HFFc6 (cell line): ENCODE results near the gene UPK3B. TPM values are rescaled to one million over a fixed set of nuclear protein-coding genes. Genes with fewer than 3 reads are reported as not detected.
"Not testable (repeated sequence)": the region's sequence is repeated elsewhere in the genome, so short reads cannot be mapped to it uniquely, and the experiment has no call there.

Experiments used
- DNase-seq: peaks from one replicate; pipeline ENCODE4 v3.0.0-alpha.2; 2018
- H3K27ac Mint-ChIP-seq: 2 replicates; pipeline ENCODE4 v1.8.0; 2020; ENCODE audit warnings: mild to moderate bottlenecking, mixed read lengths
- H3K27me3 Mint-ChIP-seq: 2 replicates; pipeline ENCODE4 v1.8.0; 2021; ENCODE audit warnings: mild to moderate bottlenecking, moderate library complexity, mixed read lengths; ENCODE audit not compliant: insufficient read depth
- H3K36me3 Mint-ChIP-seq: 2 replicates; pipeline ENCODE4 v1.8.0; 2021; ENCODE audit warnings: low read depth, mixed read lengths
- H3K4me1 Mint-ChIP-seq: 2 replicates; pipeline ENCODE4 v1.8.0; 2020; ENCODE audit warnings: low read depth, mixed read lengths
- H3K4me3 Mint-ChIP-seq: 2 replicates; pipeline ENCODE4 v1.8.0; 2020; ENCODE audit warnings: mild to moderate bottlenecking, moderate library complexity, mixed read lengths
- H3K9me3 Mint-ChIP-seq: 2 replicates; pipeline ENCODE4 v1.8.0; 2020; ENCODE audit warnings: mild to moderate bottlenecking, mixed read lengths
- CTCF ChIP-seq: fragments of 200-600 bp; sonication (generic); IDR thresholded peaks from 2 replicates; pipeline ENCODE4 v1.5.0; 2021; ENCODE audit warnings: antibody characterized with exemption, mild to moderate bottlenecking
- total RNA-seq, 6 experiments: library from RNA; stranded (reverse); fragmentation: NEBNext Ultra II Directional; extraction: Animal tissue kit (Norgen Biotek cat#: 25700); gene quantifications; 2 replicates in 1 of 6; 3 replicates in 5 of 6; pipeline ENCODE4 v1.2.3, GENCODE V29; 2021

The UPK3B gene
- total RNA-seq, 6 experiments from 2014 or later, result 0.41 TPM; not detected in 5

- no peak for TF ChIP-seq CTCF
- Mint-ChIP-seq H3K27me3 (no peaks in the 10 kb centered on the region; the same call in 1 of the 2 replicates), H3K36me3 (peaks cover 5% of the 10 kb centered on the region), H3K27ac (no peak overlapping the region), H3K9me3 (no peaks in the 10 kb centered on the region), H3K4me1 (no peaks in the 10 kb centered on the region), H3K4me3 (no peak overlapping the region)
- DNase-seq, result no peak
These were observed 2.5 kb upstream of the UPK3B start for GRCh38 chr7:76507723-76508406.

GRCh38 chr7:76511200-76511910 is 1.0 kb downstream of the UPK3B start:
- not testable (repeated sequence) for H3K4me3 Mint-ChIP-seq, H3K9me3 Mint-ChIP-seq, H3K4me1 Mint-ChIP-seq, H3K36me3 Mint-ChIP-seq, DNase-seq, H3K27me3 Mint-ChIP-seq, H3K27ac Mint-ChIP-seq

GRCh38 chr7:76511911-76512885 is 1.8 kb downstream of the UPK3B start:
- not testable (repeated sequence) for H3K27me3 Mint-ChIP-seq, H3K4me1 Mint-ChIP-seq, DNase-seq, H3K4me3 Mint-ChIP-seq, H3K36me3 Mint-ChIP-seq, H3K9me3 Mint-ChIP-seq, H3K27ac Mint-ChIP-seq

GRCh38 chr7:76512941-76513816 is 2.8 kb downstream of the UPK3B start:
- H3K9me3 Mint-ChIP-seq, result no peaks in the 10 kb centered on the region
- peak; percentile 69 for TF ChIP-seq CTCF
- DNase-seq, result no peak
- no peaks in the 10 kb centered on the region for H3K4me1 Mint-ChIP-seq
- no peaks in the 10 kb centered on the region for H3K27me3 Mint-ChIP-seq
- H3K27ac Mint-ChIP-seq, result no peak overlapping the region
- no peak overlapping the region for H3K4me3 Mint-ChIP-seq
- no peaks in the 10 kb centered on the region; the same call in 1 of the 2 replicates for H3K36me3 Mint-ChIP-seq

GRCh38 chr7:76513817-76514799 is 3.8 kb downstream of the UPK3B start:
- DNase-seq, result no peak
- Mint-ChIP-seq H3K27ac (no peak overlapping the region), H3K36me3 (no peaks in the 10 kb centered on the region), H3K27me3 (no peaks in the 10 kb centered on the region), H3K4me1 (no peaks in the 10 kb centered on the region), H3K4me3 (no peak overlapping the region), H3K9me3 (no peaks in the 10 kb centered on the region)
- no peak for TF ChIP-seq CTCF
